ENCODE results near the gene AFF1.
"Not testable (repeated sequence)": the region's sequence is repeated elsewhere in the genome, so short reads cannot be mapped to it uniquely, and the experiment has no call there.

Gene AFF1

GRCh38 chr4:87036713-87037112 is 101.9 kb downstream of the AFF1 start:
- Histone ChIP-seq H3K36me3 (ENCODE audit: control insufficient read depth, low read depth, low read length) (no peaks in the 10 kb centered on the region), H3K9me3 (ENCODE audit: control insufficient read depth, low read depth, low read length) (no peaks in the 10 kb centered on the region), H3K9ac (ENCODE audit: low read length) (no peak overlapping the region), H3K4me1 (ENCODE audit: control insufficient read depth, low read depth, low read length) (peaks cover 62% of the 10 kb centered on the region), H3K27ac (ENCODE audit: low read length) (no peak overlapping the region), H3K4me3 (ENCODE audit: low read length) (no peak overlapping the region), H3K27me3 (ENCODE audit: control insufficient read depth, insufficient read depth, low read length) (no peaks in the 10 kb centered on the region)

DNA sequence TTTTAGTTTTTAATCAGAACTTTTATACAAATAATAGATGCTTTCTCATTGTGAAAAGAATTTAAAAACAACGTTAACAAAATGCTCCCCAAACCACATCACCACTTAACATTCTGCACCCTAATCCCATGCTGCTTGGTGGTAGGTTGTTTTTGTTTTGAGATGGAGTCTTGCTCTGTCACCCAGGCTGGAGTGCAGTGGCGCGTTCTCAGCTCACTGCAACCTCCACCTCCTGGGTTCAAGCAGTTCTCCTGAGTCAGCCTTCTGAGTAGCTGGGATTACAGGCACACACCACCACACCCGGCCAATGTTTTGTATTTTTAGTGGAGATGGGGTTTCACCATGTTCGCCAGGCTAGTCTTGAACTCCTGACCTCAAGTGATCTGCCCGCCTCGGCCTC is 102.4 kb downstream of the AFF1 start:
- H3K9me3 ChIP-seq (ENCODE audit: control insufficient read depth, low read depth, low read length); H3K36me3 ChIP-seq (ENCODE audit: control insufficient read depth, low read depth, low read length); H3K27ac ChIP-seq (ENCODE audit: low read length); H3K9ac ChIP-seq (ENCODE audit: low read length); H3K27me3 ChIP-seq (ENCODE audit: control insufficient read depth, insufficient read depth, low read length); H3K4me3 ChIP-seq (ENCODE audit: low read length): not testable (repeated sequence)
- peaks cover 60% of the 10 kb centered on the region for H3K4me1 ChIP-seq (ENCODE audit: control insufficient read depth, low read depth, low read length)

DNA sequence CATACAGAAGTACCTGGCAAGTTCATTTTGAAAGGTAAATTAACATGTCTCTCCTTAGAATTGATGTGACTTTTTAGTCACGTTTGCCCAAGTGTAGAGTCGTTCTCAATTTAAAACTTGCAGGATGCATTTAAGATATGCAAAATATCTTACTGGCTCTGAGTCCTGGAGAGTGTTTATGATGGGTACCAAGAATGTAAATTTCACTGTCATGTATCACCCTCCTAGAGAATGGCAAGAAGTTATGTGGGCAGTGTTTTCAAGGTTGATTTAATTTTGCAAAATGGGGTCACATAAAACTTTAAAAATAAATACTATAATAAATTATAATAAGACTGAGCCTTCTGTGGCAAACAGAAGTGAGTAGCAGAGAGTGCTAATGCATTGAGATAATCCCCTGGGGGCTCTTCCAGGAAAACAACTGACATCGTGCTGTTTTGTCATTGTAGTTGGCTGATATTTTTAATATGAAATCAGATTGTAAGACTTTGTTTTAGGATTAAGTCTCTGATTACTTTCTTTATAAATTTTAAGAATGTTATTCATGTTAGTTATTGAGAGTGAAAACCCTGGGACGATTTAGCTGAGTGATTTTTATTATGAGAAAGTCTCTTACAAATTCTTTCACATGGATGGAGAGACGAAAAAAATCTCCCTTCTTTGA is 103.0 kb downstream of the AFF1 start:
- Histone ChIP-seq H3K4me1 (ENCODE audit: control insufficient read depth, low read depth, low read length) (peaks cover 60% of the 10 kb centered on the region), H3K9me3 (ENCODE audit: control insufficient read depth, low read depth, low read length) (no peaks in the 10 kb centered on the region), H3K27me3 (ENCODE audit: control insufficient read depth, insufficient read depth, low read length) (no peaks in the 10 kb centered on the region), H3K27ac (ENCODE audit: low read length) (no peak overlapping the region), H3K4me3 (ENCODE audit: low read length) (no peak overlapping the region), H3K9ac (ENCODE audit: low read length) (no peak overlapping the region), H3K36me3 (ENCODE audit: control insufficient read depth, low read depth, low read length) (no peaks in the 10 kb centered on the region)

DNA sequence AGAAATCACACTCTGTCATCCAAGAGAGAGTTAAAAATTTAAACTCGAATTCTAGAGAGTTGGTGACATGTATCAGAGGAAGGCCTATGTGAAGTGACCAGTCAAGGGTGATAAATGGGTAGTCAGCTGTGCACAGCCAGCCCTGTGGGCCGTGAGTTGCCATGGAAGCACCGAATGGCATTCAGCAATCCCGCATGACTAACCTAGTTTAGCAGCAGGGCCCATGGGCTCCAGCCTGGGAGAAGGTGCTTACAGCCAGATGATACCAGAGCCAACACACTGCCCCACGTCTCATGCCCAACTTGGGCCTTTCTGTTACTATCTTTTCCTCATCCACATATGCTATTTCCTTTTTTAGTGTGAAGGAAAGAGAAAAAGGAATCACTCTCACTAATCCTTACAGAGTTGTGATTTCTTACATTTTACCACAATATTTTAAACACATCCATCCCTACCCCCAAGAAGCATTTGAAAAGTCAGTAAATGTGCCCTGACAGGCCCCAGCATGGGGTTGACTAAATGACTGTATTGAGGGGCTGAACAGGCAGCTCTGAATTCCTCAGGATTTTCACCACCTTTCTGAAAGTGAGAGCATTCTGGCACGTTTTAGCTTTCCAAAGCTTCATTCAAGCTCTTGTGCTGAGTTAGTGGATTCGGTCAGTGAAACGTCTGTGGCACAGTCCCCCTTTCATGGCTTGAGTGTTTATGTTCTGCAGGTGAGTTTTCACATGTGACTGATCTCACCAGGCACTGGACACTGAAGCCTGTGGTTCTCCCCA is 104.2 kb downstream of the AFF1 start:
- no peak overlapping the region for H3K27ac ChIP-seq (ENCODE audit: low read length)
- H3K36me3 ChIP-seq (ENCODE audit: control insufficient read depth, low read depth, low read length): no peaks in the 10 kb centered on the region
- H3K4me3 ChIP-seq (ENCODE audit: low read length): no peak overlapping the region
- H3K27me3 ChIP-seq (ENCODE audit: control insufficient read depth, insufficient read depth, low read length): no peaks in the 10 kb centered on the region
- H3K4me1 ChIP-seq (ENCODE audit: control insufficient read depth, low read depth, low read length): peaks cover 58% of the 10 kb centered on the region
- H3K9ac ChIP-seq (ENCODE audit: low read length): no peak overlapping the region
- no peaks in the 10 kb centered on the region for H3K9me3 ChIP-seq (ENCODE audit: control insufficient read depth, low read depth, low read length)

DNA sequence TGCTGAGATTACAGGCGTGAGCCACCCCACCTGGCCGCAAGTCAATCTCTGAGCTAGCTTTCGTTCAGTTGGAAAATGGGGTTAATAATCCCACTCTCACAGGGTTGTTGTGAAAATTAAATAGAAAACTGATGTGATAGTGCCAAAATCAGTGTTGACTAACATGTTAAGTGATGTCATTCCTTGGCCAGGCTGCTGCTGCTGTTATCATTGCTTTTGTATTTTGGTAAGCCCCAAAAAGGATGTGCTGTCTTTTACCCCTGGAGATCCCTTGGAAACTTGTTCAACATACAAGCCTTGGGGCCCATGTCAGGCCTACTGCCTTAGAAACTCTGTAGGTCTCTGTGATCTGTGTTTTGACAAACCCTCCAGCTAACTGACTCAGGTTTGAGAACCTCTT is 106.3 kb downstream of the AFF1 start:
- no peaks in the 10 kb centered on the region for H3K36me3 ChIP-seq (ENCODE audit: control insufficient read depth, low read depth, low read length)
- peaks cover 57% of the 10 kb centered on the region for H3K4me1 ChIP-seq (ENCODE audit: control insufficient read depth, low read depth, low read length)
- H3K27ac ChIP-seq (ENCODE audit: low read length): no peak overlapping the region
- H3K9ac ChIP-seq (ENCODE audit: low read length): no peak overlapping the region
- H3K4me3 ChIP-seq (ENCODE audit: low read length): no peak overlapping the region
- H3K9me3 ChIP-seq (ENCODE audit: control insufficient read depth, low read depth, low read length): no peaks in the 10 kb centered on the region
- no peaks in the 10 kb centered on the region for H3K27me3 ChIP-seq (ENCODE audit: control insufficient read depth, insufficient read depth, low read length)

GRCh38 chr4:87042221-87042620 is 107.4 kb downstream of the AFF1 start:
- no peak overlapping the region for H3K27ac ChIP-seq (ENCODE audit: low read length)
- H3K9me3 ChIP-seq (ENCODE audit: control insufficient read depth, low read depth, low read length): no peaks in the 10 kb centered on the region
- no peak overlapping the region for H3K9ac ChIP-seq (ENCODE audit: low read length)
- peaks cover 7% of the 10 kb centered on the region for H3K36me3 ChIP-seq (ENCODE audit: control insufficient read depth, low read depth, low read length)
- no peak overlapping the region for H3K4me3 ChIP-seq (ENCODE audit: low read length)
- H3K27me3 ChIP-seq (ENCODE audit: control insufficient read depth, insufficient read depth, low read length): no peaks in the 10 kb centered on the region
- H3K4me1 ChIP-seq (ENCODE audit: control insufficient read depth, low read depth, low read length): peaks cover 46% of the 10 kb centered on the region

- H3K4me3 ChIP-seq (ENCODE audit: low read length): no peak overlapping the region
- no peaks in the 10 kb centered on the region for H3K9me3 ChIP-seq (ENCODE audit: control insufficient read depth, low read depth, low read length)
- no peak overlapping the region for H3K27ac ChIP-seq (ENCODE audit: low read length)
- H3K9ac ChIP-seq (ENCODE audit: low read length): no peak overlapping the region
- H3K27me3 ChIP-seq (ENCODE audit: control insufficient read depth, insufficient read depth, low read length): no peaks in the 10 kb centered on the region
- peaks cover 42% of the 10 kb centered on the region for H3K4me1 ChIP-seq (ENCODE audit: control insufficient read depth, low read depth, low read length)
- peaks cover 8% of the 10 kb centered on the region for H3K36me3 ChIP-seq (ENCODE audit: control insufficient read depth, low read depth, low read length)
These were observed 108.4 kb downstream of the AFF1 start for GRCh38 chr4:87042986-87043820.

DNA sequence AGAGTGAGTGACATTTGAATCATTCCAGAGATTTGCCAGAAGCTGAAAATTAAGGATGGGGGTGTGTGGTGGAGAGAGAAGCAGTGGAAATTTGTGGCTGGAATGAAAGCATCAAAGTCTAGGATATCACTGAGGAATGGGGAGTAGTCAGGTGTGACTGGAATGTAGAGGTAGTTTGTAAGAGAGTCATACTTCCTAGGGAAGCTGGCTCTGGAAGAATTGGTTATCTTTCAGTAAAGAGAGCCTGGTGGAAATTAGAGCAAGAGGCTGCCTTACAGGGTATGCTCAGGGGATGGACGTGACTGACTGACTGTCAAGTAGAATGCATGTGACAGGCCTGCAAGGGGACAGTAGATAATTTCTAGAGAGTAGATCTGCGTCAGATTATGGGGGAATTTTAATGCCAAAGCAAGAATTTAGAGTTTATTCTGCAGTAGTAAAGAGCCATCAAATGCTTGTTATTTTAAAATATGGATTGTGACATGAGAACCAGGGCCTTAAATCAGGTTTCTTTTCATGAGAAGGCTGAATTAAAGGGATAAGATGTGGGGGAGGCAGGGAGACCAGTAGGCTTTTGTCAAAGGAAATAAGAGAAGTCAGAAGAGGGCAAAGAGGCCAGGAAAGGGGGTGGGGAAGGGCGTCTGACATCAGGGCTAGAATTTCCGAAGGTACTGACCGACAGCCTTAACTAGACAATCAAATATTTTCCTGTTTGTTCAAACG is 109.9 kb downstream of the AFF1 start:
- H3K36me3 ChIP-seq (ENCODE audit: control insufficient read depth, low read depth, low read length): peaks cover 8% of the 10 kb centered on the region
- no peak overlapping the region for H3K27ac ChIP-seq (ENCODE audit: low read length)
- H3K4me1 ChIP-seq (ENCODE audit: control insufficient read depth, low read depth, low read length): peaks cover 35% of the 10 kb centered on the region
- H3K9ac ChIP-seq (ENCODE audit: low read length): no peak overlapping the region
- no peaks in the 10 kb centered on the region for H3K27me3 ChIP-seq (ENCODE audit: control insufficient read depth, insufficient read depth, low read length)
- H3K9me3 ChIP-seq (ENCODE audit: control insufficient read depth, low read depth, low read length): no peaks in the 10 kb centered on the region
- no peak overlapping the region for H3K4me3 ChIP-seq (ENCODE audit: low read length)

DNA sequence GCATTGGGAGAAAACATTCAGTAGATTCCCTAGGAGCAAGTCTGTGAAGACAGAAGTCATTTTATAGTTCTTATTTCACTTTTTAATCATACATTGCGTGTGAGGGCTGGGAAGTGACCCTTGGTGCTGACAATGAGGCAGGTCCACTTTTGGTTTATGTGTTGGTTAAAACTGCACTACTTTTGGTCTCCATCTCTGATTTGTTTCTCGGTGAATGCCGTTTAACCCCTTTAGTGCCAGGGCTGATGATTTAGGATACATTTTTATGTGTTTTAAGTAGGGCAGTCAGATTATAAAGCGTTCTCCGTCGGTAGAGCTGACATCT is 110.4 kb downstream of the AFF1 start:
- Histone ChIP-seq H3K27me3 (ENCODE audit: control insufficient read depth, insufficient read depth, low read length) (no peaks in the 10 kb centered on the region), H3K9me3 (ENCODE audit: control insufficient read depth, low read depth, low read length) (no peaks in the 10 kb centered on the region), H3K27ac (ENCODE audit: low read length) (no peak overlapping the region), H3K9ac (ENCODE audit: low read length) (no peak overlapping the region), H3K4me3 (ENCODE audit: low read length) (no peak overlapping the region), H3K4me1 (ENCODE audit: control insufficient read depth, low read depth, low read length) (peaks cover 35% of the 10 kb centered on the region), H3K36me3 (ENCODE audit: control insufficient read depth, low read depth, low read length) (peaks cover 8% of the 10 kb centered on the region)

GRCh38 chr4:87045659-87046058 is 110.8 kb downstream of the AFF1 start:
- Histone ChIP-seq H3K27ac (ENCODE audit: low read length) (no peak overlapping the region), H3K4me1 (ENCODE audit: control insufficient read depth, low read depth, low read length) (peaks cover 35% of the 10 kb centered on the region), H3K9ac (ENCODE audit: low read length) (no peak overlapping the region), H3K27me3 (ENCODE audit: control insufficient read depth, insufficient read depth, low read length) (no peaks in the 10 kb centered on the region), H3K36me3 (ENCODE audit: control insufficient read depth, low read depth, low read length) (peaks cover 8% of the 10 kb centered on the region), H3K9me3 (ENCODE audit: control insufficient read depth, low read depth, low read length) (no peaks in the 10 kb centered on the region), H3K4me3 (ENCODE audit: low read length) (no peak overlapping the region)

GRCh38 chr4:87046121-87046551 is 111.3 kb downstream of the AFF1 start:
- H3K36me3 ChIP-seq (ENCODE audit: control insufficient read depth, low read depth, low read length): peaks cover 8% of the 10 kb centered on the region
- peaks cover 35% of the 10 kb centered on the region for H3K4me1 ChIP-seq (ENCODE audit: control insufficient read depth, low read depth, low read length)
- no peak overlapping the region for H3K27ac ChIP-seq (ENCODE audit: low read length)
- no peaks in the 10 kb centered on the region for H3K27me3 ChIP-seq (ENCODE audit: control insufficient read depth, insufficient read depth, low read length)
- no peaks in the 10 kb centered on the region for H3K9me3 ChIP-seq (ENCODE audit: control insufficient read depth, low read depth, low read length)
- no peak overlapping the region for H3K4me3 ChIP-seq (ENCODE audit: low read length)
- H3K9ac ChIP-seq (ENCODE audit: low read length): no peak overlapping the region

All from iPS-18a (cell line).